Fibroblast of skin of back (primary cell): Measurements from ENCODE around the gene TMC6.
"Not testable (repeated sequence)": the region's sequence is repeated elsewhere in the genome, so short reads cannot be mapped to it uniquely, and the experiment has no call there.

Experiments
- DNase-seq: peaks from one replicate; pipeline ENCODE4 v3.0.0-alpha.2; 2013

TMC6 gene

GRCh38 chr17:78123258-78123929 is 5.2 kb downstream of the TMC6 start:
- no peak for DNase-seq

DNA sequence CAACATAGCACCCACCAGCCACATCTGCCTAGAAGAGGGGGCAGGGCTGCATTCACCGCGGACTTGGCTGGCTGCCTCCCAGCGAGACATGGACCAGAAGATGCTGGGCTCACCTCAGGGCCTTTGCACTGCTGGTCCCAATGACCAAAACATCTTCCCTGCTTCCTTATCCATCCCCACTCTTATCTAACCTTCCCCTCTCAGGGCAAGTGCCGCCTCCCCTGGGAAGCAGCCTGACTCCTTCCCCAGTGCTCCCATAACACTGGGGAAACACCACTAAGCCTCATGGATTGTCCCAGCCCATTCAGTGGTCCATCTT is 5.7 kb downstream of the TMC6 start:
- DNase-seq: no peak

GRCh38 chr17:78122216-78122930 is 6.2 kb downstream of the TMC6 start:
- no peak for DNase-seq

DNA sequence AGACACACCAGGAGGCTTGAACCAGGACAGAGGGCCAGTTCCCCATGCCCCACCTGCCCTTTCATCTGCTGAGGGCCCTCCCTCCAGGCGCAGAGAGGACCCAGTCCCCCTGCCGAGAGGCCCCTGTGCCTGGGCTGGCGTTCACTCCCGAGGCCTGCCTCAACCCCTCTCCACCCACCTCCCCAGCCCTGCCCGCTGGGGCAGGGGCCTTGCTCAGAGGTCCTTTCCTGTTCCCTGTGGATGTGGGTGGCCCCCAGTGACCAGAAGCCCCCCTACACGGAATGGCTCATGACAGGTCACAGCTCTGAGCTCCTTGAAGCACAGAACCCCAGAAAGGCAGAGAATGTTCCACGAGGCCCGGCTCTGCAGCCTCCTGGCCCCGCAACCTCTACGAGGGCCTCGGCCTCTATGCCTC is 6.7 kb downstream of the TMC6 start:
- DNase-seq: no peak

- no peak for DNase-seq
Observed at GRCh38 chr17:78120971-78121800, 7.4 kb downstream of the TMC6 start.

DNA sequence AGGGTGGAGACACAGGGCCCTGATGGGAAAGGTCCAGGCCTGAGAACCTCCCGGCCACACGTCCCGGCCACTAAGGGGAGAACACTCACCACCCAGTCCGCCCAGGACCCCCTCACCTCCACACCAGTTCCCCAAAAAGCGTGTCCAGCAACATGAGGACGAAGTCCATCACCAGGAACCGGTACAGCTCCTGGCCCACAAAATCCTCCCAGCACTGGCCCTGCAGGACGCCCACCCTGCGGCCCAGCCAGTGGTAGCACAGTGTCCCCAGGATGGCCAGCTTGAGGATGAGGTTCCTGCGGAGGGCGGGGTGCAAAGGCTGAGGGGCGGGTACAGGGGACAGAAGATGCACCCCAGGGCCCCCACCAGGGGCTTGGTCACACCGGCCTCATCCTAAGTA is 8.0 kb downstream of the TMC6 start:
- DNase-seq: no peak

- no peak for DNase-seq
Observed at GRCh38 chr17:78118801-78119241, 9.7 kb downstream of the TMC6 start.

DNA sequence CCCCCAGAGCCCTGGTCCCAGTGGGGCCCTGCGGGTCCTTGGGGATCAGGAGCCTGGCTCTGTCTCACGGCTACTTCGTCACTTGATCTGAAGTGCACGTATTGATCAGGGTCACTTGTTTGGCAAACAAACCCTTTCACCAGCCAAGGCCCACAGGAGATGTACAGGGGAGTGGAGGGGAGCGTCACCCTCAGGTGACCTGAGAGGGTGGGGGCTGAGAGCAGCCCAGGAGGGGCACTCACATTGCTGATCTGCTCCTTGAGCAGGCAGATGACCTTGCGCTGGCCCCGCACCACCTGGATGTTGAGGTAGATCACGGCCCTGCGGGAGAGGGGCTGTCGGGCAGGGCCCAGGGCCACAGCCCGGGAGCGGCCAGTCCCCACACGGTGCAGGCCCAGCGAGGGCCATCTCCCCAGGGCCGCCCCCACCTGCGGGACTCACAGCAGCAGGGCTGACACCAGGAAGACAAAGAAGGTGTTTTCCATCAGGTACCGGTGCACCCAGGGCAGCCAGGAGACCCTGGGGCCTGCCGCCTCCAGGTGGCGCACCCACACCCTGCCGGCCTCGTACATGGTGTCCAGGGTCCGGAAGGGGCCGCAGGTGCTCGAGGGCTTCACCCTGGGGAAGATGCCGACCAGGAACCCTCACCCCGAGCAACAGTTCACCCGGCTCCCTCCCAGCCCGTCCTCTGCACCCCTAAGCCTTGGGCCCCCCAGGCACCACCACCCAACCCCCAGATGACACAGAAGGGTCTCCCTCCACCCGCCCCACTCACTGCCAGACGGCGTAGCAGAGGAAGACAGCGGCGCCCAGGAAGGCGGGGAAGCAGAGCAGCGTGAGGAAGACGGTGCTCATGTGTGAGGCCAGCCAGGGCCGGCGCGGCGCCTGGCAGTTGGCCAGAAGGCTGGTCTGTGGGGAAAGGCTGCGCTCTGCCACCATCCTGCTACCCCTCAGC is 11.3 kb downstream of the TMC6 start:
- DNase-seq: no peak

DNA sequence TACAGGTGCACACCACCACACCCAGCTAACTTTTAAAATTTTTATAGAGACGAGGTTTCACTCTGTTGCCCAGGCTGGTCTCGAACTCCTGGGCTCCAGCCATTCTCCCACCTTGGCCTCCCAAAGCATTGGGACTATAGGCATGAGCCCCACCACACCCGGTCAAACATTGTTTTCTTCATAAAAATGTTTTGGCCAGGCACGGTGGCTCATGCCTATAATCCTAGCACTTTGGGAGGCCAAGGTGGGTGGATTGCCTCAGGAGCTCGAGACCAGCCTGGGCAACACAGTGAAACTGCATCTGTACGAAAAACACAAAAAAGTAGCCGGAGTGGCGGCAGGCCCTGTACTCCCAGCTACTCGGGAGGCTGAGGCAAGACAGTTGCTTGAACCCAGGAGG is 12.1 kb downstream of the TMC6 start:
- DNase-seq: no peak

- DNase-seq: not testable (repeated sequence)
Observed at GRCh38 chr17:78115803-78116202, 12.8 kb downstream of the TMC6 start.

DNA sequence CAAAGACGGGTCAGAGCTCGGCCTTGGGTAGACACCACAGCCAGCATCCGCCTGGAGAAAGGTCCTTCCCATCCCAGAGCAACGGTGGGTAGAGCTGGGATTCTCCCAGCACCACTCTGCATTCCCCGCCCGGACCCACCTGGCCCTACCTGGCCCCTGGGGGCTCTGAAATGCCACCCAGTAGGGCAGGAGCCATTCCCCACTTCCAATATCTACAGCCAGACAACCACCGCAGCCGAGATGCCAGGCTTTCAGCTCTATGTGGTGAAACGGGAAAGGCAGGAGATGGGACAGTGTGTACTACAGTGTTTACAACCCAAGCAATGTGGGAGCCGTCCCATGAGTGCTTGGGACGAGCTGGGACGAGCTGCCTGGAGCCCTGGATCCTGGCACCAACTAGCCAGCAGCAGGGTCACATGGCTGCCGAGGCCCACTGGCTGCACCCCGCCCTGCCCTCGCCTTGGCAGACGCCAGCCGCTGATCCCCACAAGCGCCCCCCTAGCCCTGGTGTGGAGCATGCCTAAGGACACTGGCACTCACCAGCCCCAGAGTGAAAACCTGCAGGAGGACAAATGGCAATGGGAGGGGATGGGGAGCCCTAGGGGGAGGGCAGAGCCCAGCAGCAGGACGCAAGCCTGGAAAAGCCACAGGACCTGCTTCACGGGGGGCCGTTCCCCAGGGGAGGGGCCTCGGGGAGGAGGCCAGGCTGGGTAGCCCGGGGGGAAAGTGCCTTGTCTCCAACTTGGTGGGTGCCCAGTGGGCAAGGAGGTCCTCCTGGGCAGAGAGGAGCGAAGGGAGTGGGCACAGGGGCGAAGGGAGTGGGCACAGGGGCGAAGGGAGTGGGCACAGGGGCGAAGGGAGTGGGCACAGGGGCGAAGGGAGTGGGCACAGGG is 13.5 kb downstream of the TMC6 start:
- DNase-seq: no peak

GRCh38 chr17:78113804-78114785 is 14.5 kb downstream of the TMC6 start:
- no peak for DNase-seq

DNA sequence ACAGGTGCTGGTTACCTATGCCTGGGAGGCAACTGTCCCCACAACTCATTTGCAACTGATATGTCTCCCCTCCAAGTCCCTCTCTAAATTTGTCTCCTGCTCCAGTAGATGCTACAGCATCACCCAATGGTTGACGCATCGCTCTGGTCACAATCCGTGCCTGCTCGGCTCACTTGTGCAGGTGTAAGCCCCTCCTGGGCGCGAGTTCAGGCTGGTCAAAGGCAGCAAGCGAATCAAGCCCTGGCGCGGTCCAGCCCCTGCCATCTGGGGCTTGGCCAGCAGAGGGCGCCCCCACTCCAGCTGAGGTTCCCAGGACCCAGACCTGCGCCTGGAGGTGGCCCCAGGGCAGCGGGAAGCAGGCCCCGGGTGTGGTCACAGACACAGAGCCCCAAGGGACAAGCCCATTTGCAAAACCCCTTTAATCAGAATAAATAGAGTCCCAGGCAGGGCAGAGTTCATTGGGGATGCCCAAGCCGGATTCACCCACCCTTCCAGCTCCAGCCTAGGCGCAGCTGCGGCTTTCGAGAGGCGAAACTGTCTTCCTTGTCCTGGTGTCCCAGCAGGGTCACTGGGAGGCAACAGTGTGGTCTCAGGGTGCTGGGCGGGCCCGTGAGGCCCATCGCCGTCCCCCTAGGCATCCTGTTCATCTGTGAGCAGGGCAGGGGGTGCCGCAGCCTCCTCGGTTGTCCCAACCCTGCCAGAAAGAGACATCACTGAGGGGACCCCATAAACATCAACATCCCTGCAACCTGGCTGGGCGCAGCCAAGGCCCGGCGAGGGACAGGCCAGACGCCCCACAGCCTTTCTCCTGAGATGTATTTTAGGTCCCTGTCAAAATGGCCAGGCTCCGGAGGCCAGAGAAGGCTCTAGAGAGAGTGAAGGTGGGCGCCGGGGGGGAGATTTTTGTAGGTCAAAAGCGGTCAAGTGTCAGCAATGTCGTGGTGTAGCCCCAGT is 15.8 kb downstream of the TMC6 start:
- DNase-seq: peak; percentile 34

- no peak for DNase-seq
Observed at GRCh38 chr17:78111727-78112517, 16.6 kb downstream of the TMC6 start.

DNA sequence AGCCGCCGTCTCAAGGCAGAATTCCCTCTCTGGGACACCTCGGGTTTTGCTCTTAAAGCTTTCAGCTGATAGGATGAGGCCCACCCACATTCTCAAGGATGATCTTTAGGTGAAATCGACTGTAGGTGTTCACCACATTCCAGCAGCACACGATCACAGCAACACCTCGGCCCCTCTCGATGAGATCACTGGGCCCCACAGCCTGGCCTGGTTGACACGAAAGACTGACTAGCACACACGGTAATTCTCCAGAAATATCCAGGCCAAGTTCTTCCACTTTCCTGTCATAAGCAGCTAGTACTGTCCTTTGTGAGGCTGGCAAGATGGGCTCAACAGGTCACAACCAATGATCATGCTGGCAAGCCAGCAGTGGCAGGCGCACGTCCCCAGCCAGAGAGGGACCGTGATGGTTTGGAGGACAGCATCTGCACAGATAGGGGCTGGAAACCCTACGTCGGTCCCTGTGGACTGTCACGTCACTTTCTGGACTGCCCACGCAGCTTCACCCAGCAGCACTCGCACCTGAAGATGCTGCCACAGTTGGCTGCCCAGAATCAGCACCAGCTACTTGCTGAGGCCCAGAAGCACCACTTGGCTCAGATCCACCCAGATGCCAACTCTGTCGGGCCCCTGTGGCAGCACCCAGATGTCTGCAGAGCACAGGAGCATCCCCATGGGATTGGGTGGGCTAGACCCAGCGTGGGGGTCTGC is 17.4 kb downstream of the TMC6 start:
- DNase-seq: no peak

DNA sequence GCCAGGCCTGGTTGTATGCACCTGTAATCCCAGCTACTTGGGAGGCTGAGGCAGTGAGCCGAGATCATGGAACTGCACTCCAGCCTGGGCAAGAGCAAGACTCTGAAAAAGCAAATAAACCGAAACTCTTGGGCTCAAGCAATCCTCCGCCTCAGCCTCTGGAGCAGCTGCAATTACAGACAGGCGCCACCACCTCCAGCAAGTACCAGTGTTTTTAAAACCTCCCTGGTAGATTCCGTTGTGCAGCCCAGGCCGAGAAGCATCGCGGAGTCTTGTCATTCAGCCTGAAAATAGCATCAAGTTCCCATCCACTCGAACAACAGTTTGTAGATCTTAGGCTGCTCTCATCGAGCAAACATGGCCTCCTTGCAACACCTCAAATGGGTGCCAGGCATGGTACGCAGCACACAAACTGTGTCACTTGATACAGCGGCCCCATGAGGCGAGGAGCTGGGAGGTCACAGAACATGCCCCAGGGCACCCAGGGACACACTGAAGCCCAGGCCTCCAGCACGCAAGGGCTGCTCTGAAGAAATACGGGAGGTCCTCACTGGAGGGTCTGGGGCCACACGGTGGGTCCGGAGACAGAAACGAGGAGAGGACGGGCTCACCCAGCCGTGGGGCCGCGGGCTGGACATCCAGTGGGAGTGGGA is 18.1 kb downstream of the TMC6 start:
- DNase-seq: no peak

GRCh38 chr17:78109489-78109761 is 19.1 kb downstream of the TMC6 start:
- DNase-seq: no peak
